Activated T-cell treated with anti-CD3 and anti-CD28 coated beads, Interleukin-2, amount 50 U/mL, for 1 hour (primary cell): ENCODE data around the gene STMN3.
A peak's percentile ranks its signal among the peaks of the same experiment; 100 is the strongest.

Experiments
- DNase-seq: peaks from one replicate; pipeline ENCODE4 v3.0.0-alpha.2; 2020

Gene STMN3

GRCh38 chr20:63602321-63602720, 50.9 kb downstream of the STMN3 start:
- no peak for DNase-seq

GRCh38 chr20:63601679-63602078, 51.5 kb downstream of the STMN3 start:
- peak; percentile 48 for DNase-seq

DNA sequence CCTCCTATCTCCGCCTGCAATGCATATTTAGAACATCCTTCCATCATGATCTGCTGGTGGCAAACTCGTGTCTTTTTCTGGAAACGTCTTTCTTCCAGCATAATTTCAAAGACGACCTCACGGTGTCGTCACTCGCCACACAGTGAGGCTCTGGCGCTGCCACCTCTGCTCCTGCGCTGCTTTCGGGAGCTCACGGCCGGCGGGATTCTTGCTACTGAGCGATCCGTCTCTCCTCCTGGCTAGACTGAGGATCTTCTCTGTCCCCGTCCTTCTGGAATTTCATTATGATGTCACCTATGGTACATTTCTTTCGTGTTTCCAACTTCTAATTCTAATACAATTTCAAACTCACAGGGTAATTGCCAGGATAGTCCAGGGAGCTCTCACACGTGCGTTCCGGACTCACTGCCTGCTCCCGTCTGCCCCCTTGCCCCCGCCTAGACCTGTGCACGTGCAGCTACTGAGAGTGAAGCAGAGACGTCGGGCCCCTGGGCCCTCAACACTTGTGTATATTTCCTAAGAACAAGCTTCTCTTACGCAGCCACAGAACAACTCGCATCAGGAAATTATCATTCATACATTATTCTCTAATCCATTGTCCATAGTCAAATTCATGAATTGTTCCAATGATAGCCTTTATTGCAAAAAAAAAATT, 53.7 kb downstream of the STMN3 start:
- no peak for DNase-seq

DNA sequence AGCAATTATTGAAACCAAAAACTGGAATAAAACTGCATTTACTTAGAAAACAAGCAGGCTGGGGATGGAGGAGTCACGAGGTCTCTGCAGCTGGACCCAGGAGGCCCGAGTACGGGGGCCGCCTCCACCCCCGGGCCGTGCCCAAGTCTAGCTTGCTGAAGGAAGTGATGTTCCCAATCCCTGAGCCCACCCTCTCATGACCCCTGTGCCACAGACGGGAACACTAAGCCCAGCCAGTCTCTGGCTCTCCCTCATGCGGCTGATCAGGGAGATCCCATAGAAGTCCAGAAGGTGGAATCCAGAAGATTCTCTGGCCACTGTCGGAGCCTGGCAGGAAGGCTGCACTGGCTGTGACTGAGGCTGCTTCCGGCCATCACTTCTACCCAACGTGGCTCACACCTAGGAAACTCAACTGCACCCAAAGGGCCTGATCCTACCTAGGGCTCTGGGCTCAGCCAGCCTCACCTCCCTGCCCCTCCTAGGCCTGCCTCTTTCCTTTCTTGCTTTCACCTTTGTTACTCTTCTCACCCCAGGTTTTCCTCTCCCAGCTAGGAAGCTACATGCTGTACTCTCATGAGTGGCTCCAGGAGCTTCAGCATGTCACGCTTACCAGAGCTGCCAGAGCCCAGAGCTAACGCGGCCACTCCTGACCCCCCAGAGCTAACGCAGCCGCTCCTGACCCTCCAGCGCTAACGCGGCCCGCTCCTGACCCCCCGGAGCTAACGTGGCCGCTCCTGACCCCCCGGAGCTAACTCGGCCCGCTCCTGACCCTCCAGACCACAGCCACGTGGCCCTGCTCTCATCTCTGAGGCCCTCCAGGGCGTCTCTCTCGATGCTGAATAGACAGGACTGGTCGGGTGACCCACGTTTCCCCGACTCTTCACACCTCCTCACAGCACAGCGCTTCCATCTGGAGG, 54.5 kb downstream of the STMN3 start:
- no peak for DNase-seq

DNA sequence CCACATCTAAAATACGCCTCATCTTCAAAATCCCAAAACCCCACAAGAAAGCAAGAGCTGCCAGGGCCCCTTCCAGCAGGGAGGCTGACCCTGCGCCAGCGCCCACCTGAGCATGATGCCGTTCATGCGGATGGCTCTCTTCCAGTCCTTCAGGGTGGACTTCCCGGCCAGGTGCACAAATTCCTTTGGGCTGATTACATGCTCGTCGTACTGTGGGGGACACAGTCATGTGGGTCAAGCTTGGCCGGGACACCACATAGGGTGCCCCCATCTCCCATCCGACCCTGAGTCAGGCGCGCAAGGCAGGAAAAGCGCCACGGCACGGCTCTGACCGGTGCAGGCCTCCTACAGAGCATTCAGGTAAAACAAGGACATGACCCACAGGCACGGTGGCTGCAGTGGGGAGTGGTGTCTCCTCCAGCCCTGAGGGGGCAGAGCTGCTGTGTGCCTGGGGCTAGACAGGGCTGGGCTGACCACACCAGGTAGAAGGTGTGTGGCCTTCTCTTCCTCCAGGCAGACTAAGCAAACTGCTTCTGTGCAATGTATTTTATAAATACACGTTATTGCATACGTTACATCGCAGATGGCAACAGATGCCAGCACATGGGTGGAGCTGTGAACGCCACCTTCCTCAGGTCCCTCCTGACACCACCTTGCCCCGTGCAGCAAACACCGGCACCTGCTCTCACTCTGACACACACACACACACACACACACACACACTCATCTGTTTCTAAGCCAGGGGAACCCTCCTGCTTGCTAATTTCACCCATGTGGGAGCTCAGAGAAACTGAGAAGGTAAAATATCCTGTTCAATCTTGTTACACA, 55.4 kb downstream of the STMN3 start:
- DNase-seq = no peak

DNA sequence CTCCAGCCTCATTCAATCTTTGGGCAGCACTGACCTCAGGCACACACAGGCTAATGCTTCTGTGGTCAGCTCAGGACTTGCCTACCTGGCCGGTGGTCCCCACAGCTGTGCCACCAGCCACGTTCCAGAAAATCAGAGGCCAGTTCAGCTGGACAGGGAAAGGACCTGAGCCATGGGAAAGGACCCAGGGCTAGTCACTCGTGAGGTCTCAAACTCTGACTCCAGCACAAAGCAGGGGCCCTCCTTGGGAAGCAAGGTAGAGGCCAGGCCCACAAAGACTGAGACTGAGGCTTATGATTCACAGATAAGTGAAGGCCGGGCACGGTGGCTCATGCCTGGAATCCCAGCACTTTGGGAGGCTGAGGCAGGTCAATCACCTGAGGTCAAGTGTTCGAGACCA, 56.8 kb downstream of the STMN3 start:
- no peak for DNase-seq

GRCh38 chr20:63595416-63596127, 57.7 kb downstream of the STMN3 start:
- DNase-seq = no peak

DNA sequence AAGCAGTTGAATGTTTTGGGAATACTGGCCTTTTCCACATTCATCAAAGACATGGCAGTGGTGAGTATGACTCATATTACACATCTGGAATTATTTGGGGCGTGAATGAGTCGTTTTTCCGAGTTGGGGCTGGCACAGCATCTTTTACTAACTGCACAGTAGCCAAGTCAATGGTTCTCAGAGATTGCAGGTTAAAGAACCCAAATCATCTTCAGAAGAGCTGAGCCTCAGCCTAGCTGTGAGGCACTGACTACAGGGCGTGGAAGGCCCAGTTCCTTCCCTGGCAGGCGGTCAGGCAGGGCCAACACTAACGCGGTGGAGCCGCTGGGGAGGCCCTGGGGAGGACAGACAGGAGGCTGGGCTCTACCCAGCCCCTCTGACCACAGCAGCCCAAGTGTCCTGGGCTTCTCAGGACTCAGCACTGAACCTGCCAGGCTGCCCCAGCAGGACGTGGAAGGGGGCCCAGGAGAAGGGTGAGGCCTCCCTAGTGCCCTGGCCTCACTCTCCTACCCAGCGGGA, 59.1 kb downstream of the STMN3 start:
- no peak for DNase-seq

DNA sequence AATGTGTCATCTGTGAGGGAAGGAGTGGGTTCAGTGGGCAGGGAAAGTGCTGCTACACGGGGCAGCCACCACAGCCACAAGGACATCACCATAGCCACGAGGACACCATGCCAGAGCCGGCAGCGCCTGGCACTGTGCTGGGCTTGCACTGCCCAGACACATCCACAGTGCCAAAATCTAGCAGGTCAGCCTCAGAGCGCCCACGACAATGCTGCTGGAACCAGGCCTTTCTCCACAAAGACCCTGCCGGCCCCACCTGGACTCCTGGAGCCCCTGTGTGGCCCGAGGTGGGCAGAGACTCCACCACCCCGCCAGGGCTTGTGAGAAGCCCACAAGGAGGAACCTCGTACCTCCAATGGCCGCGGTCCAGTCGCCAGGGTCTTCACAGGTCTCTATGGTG, 60.6 kb downstream of the STMN3 start:
- no peak for DNase-seq

- no peak for DNase-seq
Measured at GRCh38 chr20:63591786-63592355, 61.4 kb downstream of the STMN3 start.

- DNase-seq = no peak
Measured at GRCh38 chr20:63591147-63591533, 62.1 kb downstream of the STMN3 start.

- no peak for DNase-seq
Measured at GRCh38 chr20:63590218-63591146, 62.7 kb downstream of the STMN3 start.
